ENCODE measurements around the gene C10orf120. TPM values are rescaled to one million over a fixed set of nuclear protein-coding genes. Genes with fewer than 3 reads are reported as not detected.

C10orf120 gene
- total and polyA plus RNA-seq, 10 of the 15 experiments (the other 5 are each of a cell fraction or from before 2014, with no cell fraction given), result not detected

- WGBS (ENCODE audit: insufficient coverage, insufficient replicate concordance, low lambda C conversion rate, missing lambda C conversion rate), result 16% methylated on average over 2 of the region's 2 CpGs
- in situ Hi-C loops (cut with MboI) (no loop called here), intact Hi-C loops (cut with micrococcal nuclease; ENCODE audit: unreplicated experiment) (no loop called here)
- BruUV-seq (replicated peaks), result no TSS peak
- no peaks in the 10 kb centered on the region for H3K79me2 ChIP-seq (ENCODE audit: control insufficient read depth, insufficient read depth, low read length)
- DNase-seq (ENCODE audit: low read depth, low spot score) (no peak), ATAC-seq (no peak), FAIRE-seq (no peak)
- no peak overlapping the region for H3K4me3 ChIP-seq
- H2AFZ ChIP-seq (ENCODE audit: control insufficient read depth, low read depth, low read length), result no peak overlapping the region
- no peaks in the 10 kb centered on the region for H3K4me1 ChIP-seq (ENCODE audit: control insufficient read depth, insufficient read depth, low read length)
- no peaks in the 10 kb centered on the region for H3K36me3 ChIP-seq (ENCODE audit: control insufficient read depth in 2 of 2, insufficient read depth in 2 of 2, low read length in 1 of 2)
- H3K27me3 ChIP-seq (replicated peaks in 1 of 2; ENCODE audit: control insufficient read depth in 2 of 2, insufficient read depth in 2 of 2, low read length in 1 of 2), result peaks cover 2 to 3% of the 10 kb centered on the region in 2 experiments
- no peak overlapping the region for H3K27ac ChIP-seq (ENCODE audit: control insufficient read depth, insufficient read depth)
- H4K20me1 ChIP-seq (ENCODE audit: control insufficient read depth, insufficient read depth), result no peaks in the 10 kb centered on the region
- CTCF ChIA-PET, result no interaction called here
- POLR2A ChIA-PET, result no interaction called here
- no peak overlapping the region for H3K9ac ChIP-seq (ENCODE audit: control insufficient read depth, insufficient read depth, low read length)
- TF ChIP-seq KAT2A (conservative IDR thresholded peaks at IDR 0.05; ENCODE audit: control insufficient read depth, low read depth, low read length) (no peak), TAF1 (IDR thresholded peaks at IDR 0.05; ENCODE audit: borderline replicate concordance, low read depth, low read length) (no peak), BMI1 (IDR thresholded peaks at IDR 0.05; ENCODE audit: borderline replicate concordance) (no peak), GATAD2B (conservative IDR thresholded peaks at IDR 0.05; ENCODE audit: low read depth) (no peak), BCL11A (IDR thresholded peaks at IDR 0.05; ENCODE audit: low read depth, low read length) (no peak), BRCA1 (IDR thresholded peaks at IDR 0.05; ENCODE audit: low read depth, low read length) (no peak), ELK1 (IDR thresholded peaks at IDR 0.05; ENCODE audit: low read depth, low read length) (no peak), BACH1 (IDR thresholded peaks at IDR 0.05; ENCODE audit: borderline replicate concordance) (no peak), CHD2 (IDR thresholded peaks at IDR 0.05; ENCODE audit: borderline replicate concordance, low read depth, low read length) (no peak), BCL3 (IDR thresholded peaks at IDR 0.05; ENCODE audit: borderline replicate concordance, insufficient read depth, low read depth, low read length, poor library complexity, severe bottlenecking) (no peak), ZSCAN29 (IDR thresholded peaks at IDR 0.05) (no peak), FOXM1 (IDR thresholded peaks at IDR 0.05; ENCODE audit: low read depth, low read length) (no peak), USF2 (IDR thresholded peaks at IDR 0.05; ENCODE audit: borderline replicate concordance, low read depth, low read length) (no peak), SMAD1 (IDR thresholded peaks at IDR 0.05; ENCODE audit: low read depth, partially characterized antibody) (no peak), FOXK2 (IDR thresholded peaks at IDR 0.05) (no peak), ZBTB11 (CRISPR knock-in tag; IDR thresholded peaks at IDR 0.05) (no peak), MAX (IDR thresholded peaks at IDR 0.05; ENCODE audit: low read depth, low read length) (no peak), EP300 (IDR thresholded peaks at IDR 0.05; ENCODE audit: borderline replicate concordance in 1 of 2, control insufficient read depth in 1 of 2, low read depth in 2 of 2, low read length in 2 of 2) (no peak)
- RAD21 ChIA-PET (ENCODE audit: unreplicated experiment), result no interaction called here
- no peaks in the 10 kb centered on the region for H3K9me3 ChIP-seq (replicated peaks; ENCODE audit: control insufficient read depth, insufficient read depth, low read length)
- SMC1A ChIA-PET (ENCODE audit: uncharacterized antibody, unreplicated experiment), result interaction anchor here (0.6 to 1.2 kb wide), 2 partner anchors 8 to 329 kb away, joined by 3 read pairs; no protein-coding TSS in a partner anchor
- H3K4me2 ChIP-seq (ENCODE audit: control insufficient read depth, insufficient read depth), result no peak overlapping the region
Observed at GRCh38 chr10:122656308-122656705, 43.3 kb downstream of the C10orf120 start.

All from GM12878 (cell line).